ENCODE data around the gene ACTR10.
"Not testable (repeated sequence)": the region's sequence is repeated elsewhere in the genome, so short reads cannot be mapped to it uniquely, and the experiment has no call there.

Gene ACTR10

DNA sequence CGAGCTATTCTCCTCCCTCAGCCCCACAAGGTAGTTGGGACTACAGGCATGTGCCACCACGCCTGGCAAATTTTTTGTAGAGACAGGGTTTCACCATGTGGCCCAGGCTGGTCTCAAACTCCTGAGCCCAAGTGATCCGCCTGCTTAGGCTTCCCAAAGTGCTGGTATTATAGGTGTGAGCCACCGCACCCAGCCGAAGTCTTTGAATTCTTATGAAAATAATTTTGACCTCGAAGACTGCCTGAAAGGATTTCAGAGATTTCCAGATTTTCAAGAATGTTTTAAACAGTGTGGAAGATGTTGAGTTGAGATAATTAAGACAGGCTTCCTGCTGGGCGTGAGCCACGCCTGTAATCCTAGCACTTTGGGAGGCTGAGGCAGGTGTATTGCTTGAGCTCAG lies 49.7 kb downstream of the ACTR10 start:
- H3K27me3 ChIP-seq (ENCODE audit: control insufficient read depth in 2 of 2, insufficient read depth in 2 of 2, low read length in 2 of 2): no peaks in the 10 kb centered on the region
- H3K36me3 ChIP-seq (ENCODE audit: control insufficient read depth in 2 of 2, insufficient read depth in 2 of 2, low read length in 2 of 2): peaks cover 31 to 36% of the 10 kb centered on the region in 2 donors
- H3K4me1 ChIP-seq (ENCODE audit: control insufficient read depth in 2 of 2, insufficient read depth in 2 of 2, low read length in 2 of 2): peaks cover 7 to 11% of the 10 kb centered on the region in 2 donors
- no peak overlapping the region for H3K4me3 ChIP-seq (ENCODE audit: low read length in 2 of 2)
- no peaks in the 10 kb centered on the region for H3K9me3 ChIP-seq (ENCODE audit: control insufficient read depth in 2 of 2, low read length in 2 of 2)
- no peak overlapping the region for H3K9ac ChIP-seq (ENCODE audit: low read depth in 1 of 2, low read length in 2 of 2)
- H3K27ac ChIP-seq (ENCODE audit: low read depth in 2 of 2, low read length in 2 of 2): no peak overlapping the region

DNA sequence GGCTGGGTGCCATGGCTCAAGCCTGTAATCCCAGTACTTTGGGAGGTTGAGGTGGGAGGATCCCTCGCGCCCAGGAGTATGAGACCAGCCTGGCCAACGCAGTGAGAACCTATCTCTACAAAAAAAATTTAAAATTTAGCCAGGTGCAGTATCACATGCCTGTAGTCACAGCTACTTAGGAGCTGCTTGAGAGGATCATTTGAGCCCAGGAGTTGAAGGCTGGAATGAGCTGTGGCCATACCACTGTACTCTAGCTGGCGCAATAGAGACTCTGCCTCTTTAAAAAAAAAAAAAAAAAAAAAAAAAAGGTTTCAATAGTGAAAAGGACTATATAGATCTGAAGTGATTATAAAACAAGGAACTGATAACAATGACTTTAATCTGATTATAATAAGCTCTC lies 58.2 kb downstream of the ACTR10 start:
- no peak overlapping the region for H3K4me3 ChIP-seq (ENCODE audit: low read length in 2 of 2)
- H3K27ac ChIP-seq (ENCODE audit: low read depth in 2 of 2, low read length in 2 of 2): no peak overlapping the region
- no peak overlapping the region for H3K9ac ChIP-seq (ENCODE audit: low read depth in 1 of 2, low read length in 2 of 2)
- no peaks in the 10 kb centered on the region for H3K27me3 ChIP-seq (ENCODE audit: control insufficient read depth in 2 of 2, insufficient read depth in 2 of 2, low read length in 2 of 2)
- H3K9me3 ChIP-seq (ENCODE audit: control insufficient read depth in 2 of 2, low read length in 2 of 2): no peaks in the 10 kb centered on the region
- H3K4me1 ChIP-seq (ENCODE audit: control insufficient read depth in 2 of 2, insufficient read depth in 2 of 2, low read length in 2 of 2): no peaks in the 10 kb centered on the region
- H3K36me3 ChIP-seq (ENCODE audit: control insufficient read depth in 2 of 2, insufficient read depth in 2 of 2, low read length in 2 of 2): peaks cover 38 to 59% of the 10 kb centered on the region in 2 donors

DNA sequence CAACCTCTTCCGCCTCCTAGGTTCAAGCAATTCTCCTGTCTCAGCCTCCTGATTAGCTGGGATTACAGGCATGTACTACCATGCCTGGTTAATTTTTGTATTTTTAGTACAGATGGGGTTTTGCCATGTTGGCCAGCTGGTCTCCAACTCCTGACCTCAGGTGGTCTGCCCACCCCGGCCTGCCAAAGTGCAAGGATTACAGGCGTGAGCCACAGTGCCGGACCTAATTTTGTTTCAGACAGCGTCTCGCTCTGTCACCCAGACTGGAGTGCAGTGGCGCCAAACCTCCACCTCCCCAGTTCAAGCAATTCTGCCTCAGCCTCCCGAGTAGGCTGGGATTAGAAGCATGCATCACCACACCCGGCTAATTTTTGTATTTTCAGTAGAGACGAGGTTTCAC lies 62.1 kb downstream of the ACTR10 start:
- not testable (repeated sequence) for H3K4me1 ChIP-seq (ENCODE audit: control insufficient read depth in 2 of 2, insufficient read depth in 2 of 2, low read length in 2 of 2); H3K27me3 ChIP-seq (ENCODE audit: control insufficient read depth in 2 of 2, insufficient read depth in 2 of 2, low read length in 2 of 2); H3K9ac ChIP-seq (ENCODE audit: low read depth in 1 of 2, low read length in 2 of 2); H3K27ac ChIP-seq (ENCODE audit: low read depth in 2 of 2, low read length in 2 of 2); H3K9me3 ChIP-seq (ENCODE audit: control insufficient read depth in 2 of 2, low read length in 2 of 2); H3K4me3 ChIP-seq (ENCODE audit: low read length in 2 of 2)
- peaks cover 58 to 72% of the 10 kb centered on the region in 2 donors for H3K36me3 ChIP-seq (ENCODE audit: control insufficient read depth in 2 of 2, insufficient read depth in 2 of 2, low read length in 2 of 2)

DNA sequence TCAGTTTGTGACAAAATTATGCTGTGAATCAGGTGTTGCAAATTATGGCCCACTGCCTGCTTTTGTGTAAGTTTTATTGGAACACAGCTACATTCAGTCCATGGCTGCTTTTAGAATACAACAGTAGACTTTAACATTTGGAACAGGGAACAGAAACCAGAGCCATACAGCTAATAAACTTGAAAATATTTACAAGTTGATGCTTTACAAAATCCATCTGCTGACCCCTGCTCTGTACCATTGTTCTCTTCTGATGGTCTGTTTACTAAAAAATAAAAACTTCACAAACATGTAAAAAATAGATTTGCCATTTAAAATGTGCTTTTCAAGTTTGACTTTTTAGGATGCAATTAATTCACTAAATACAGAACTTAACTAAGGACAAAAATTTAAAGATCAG lies 65.5 kb downstream of the ACTR10 start:
- H3K36me3 ChIP-seq (ENCODE audit: control insufficient read depth in 2 of 2, insufficient read depth in 2 of 2, low read length in 2 of 2): peaks cover 62 to 73% of the 10 kb centered on the region in 2 donors

DNA sequence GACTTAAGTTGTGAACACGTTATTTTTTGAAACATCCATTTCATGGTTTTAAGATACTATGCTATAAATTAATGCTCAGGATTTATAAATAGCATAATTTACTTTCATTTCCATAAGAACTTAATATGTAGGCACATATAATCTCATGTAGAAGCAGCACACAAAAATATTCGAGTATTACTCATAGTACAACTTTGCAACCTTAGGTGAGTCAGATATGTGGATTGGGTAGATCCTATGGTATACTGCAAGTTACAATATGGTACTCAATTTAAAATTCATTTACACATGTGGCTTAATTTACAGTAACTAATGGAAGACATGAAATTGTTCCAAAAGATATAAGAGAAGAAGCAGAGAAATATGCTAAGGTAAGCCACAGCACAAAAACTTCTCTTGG lies 70.7 kb downstream of the ACTR10 start:
- no peaks in the 10 kb centered on the region for H3K9me3 ChIP-seq (ENCODE audit: control insufficient read depth in 2 of 2, low read length in 2 of 2)
- peaks cover 48 to 68% of the 10 kb centered on the region in 2 donors for H3K36me3 ChIP-seq (ENCODE audit: control insufficient read depth in 2 of 2, insufficient read depth in 2 of 2, low read length in 2 of 2)
- no peak overlapping the region for H3K9ac ChIP-seq (ENCODE audit: low read depth in 1 of 2, low read length in 2 of 2)
- no peak overlapping the region for H3K27ac ChIP-seq (ENCODE audit: low read depth in 2 of 2, low read length in 2 of 2)
- H3K4me1 ChIP-seq (ENCODE audit: control insufficient read depth in 2 of 2, insufficient read depth in 2 of 2, low read length in 2 of 2): no peaks in the 10 kb centered on the region
- no peaks in the 10 kb centered on the region for H3K27me3 ChIP-seq (ENCODE audit: control insufficient read depth in 2 of 2, insufficient read depth in 2 of 2, low read length in 2 of 2)
- no peak overlapping the region for H3K4me3 ChIP-seq (ENCODE audit: low read length in 2 of 2)

More for the DNA sequence above, 65.5 kb downstream of the ACTR10 start:
- H3K4me3 ChIP-seq (ENCODE audit: low read length in 2 of 2): no peak overlapping the region
- H3K9ac ChIP-seq (ENCODE audit: low read depth in 1 of 2, low read length in 2 of 2): no peak overlapping the region
- no peaks in the 10 kb centered on the region for H3K27me3 ChIP-seq (ENCODE audit: control insufficient read depth in 2 of 2, insufficient read depth in 2 of 2, low read length in 2 of 2)
- H3K27ac ChIP-seq (ENCODE audit: low read depth in 2 of 2, low read length in 2 of 2): no peak overlapping the region
- no peaks in the 10 kb centered on the region for H3K9me3 ChIP-seq (ENCODE audit: control insufficient read depth in 2 of 2, low read length in 2 of 2)
- no peaks in the 10 kb centered on the region for H3K4me1 ChIP-seq (ENCODE audit: control insufficient read depth in 2 of 2, insufficient read depth in 2 of 2, low read length in 2 of 2)

DNA sequence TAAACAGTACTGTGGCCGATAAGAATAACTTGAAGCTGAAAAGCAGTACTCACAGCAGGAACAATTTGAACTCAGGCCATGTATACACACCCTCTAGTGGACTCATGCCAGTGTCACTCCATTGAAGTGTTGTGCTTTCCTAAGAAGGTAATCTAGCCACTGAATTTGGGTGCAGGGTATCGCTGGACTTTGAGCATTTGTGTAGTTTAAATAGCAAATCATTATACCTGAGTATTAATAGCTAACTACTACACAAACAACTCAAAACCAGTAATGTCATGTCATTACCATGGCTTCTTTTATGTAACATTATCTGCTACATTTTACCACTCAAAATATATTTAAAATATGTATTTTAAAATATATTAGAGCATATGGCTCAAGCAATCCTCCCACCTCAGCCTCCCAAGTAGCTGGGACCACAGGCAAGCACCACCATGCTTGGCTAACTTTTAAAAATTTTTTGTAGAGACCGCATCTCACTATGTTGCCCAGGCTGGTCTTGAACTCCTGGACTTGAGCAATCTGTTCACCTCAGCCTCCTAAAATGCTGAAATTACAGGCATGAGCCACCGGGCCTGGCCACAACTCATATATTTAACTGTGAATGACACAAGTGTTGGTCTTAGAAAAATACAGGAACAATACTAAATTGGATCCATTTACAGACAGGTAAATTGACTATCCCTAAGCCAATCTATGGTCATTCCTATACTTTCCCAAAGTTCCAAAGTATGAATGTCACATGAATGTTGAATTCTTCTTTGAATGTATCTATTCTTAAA lies 72.8 kb downstream of the ACTR10 start:
- Histone ChIP-seq H3K4me3 (ENCODE audit: low read length in 2 of 2) (no peak overlapping the region), H3K27me3 (ENCODE audit: control insufficient read depth in 2 of 2, insufficient read depth in 2 of 2, low read length in 2 of 2) (no peaks in the 10 kb centered on the region), H3K9ac (ENCODE audit: low read depth in 1 of 2, low read length in 2 of 2) (no peak overlapping the region), H3K4me1 (ENCODE audit: control insufficient read depth in 2 of 2, insufficient read depth in 2 of 2, low read length in 2 of 2) (peaks cover 0 to 3% of the 10 kb centered on the region in 2 donors), H3K9me3 (ENCODE audit: control insufficient read depth in 2 of 2, low read length in 2 of 2) (no peaks in the 10 kb centered on the region), H3K36me3 (ENCODE audit: control insufficient read depth in 2 of 2, insufficient read depth in 2 of 2, low read length in 2 of 2) (peaks cover 45 to 54% of the 10 kb centered on the region in 2 donors), H3K27ac (ENCODE audit: low read depth in 2 of 2, low read length in 2 of 2) (no peak overlapping the region)

DNA sequence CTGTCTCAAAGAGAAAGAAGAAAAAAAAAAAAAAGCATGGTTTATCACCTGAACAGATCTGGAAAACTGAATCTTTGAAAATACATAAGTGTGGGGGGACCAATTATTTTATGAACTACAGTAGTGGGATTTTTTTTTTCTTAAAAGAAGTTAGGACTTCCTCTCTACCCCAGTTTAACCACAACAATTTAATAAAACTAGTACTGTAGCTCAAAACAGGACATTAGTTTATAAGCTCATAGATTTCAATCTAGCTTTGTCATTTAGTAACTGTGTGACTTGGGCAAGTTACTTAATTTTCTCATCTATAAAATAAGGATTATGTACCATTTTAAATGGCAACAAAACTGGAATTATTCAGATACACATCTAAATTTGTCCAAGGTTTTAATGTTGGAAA lies 74.9 kb downstream of the ACTR10 start:
- Histone ChIP-seq H3K27me3 (ENCODE audit: control insufficient read depth in 2 of 2, insufficient read depth in 2 of 2, low read length in 2 of 2) (no peaks in the 10 kb centered on the region), H3K27ac (ENCODE audit: low read depth in 2 of 2, low read length in 2 of 2) (no peak overlapping the region), H3K36me3 (ENCODE audit: control insufficient read depth in 2 of 2, insufficient read depth in 2 of 2, low read length in 2 of 2) (peaks cover 37 to 42% of the 10 kb centered on the region in 2 donors), H3K9me3 (ENCODE audit: control insufficient read depth in 2 of 2, low read length in 2 of 2) (no peaks in the 10 kb centered on the region), H3K9ac (ENCODE audit: low read depth in 1 of 2, low read length in 2 of 2) (no peak overlapping the region), H3K4me3 (ENCODE audit: low read length in 2 of 2) (no peak overlapping the region), H3K4me1 (ENCODE audit: control insufficient read depth in 2 of 2, insufficient read depth in 2 of 2, low read length in 2 of 2) (peaks cover 0 to 3% of the 10 kb centered on the region in 2 donors)

DNA sequence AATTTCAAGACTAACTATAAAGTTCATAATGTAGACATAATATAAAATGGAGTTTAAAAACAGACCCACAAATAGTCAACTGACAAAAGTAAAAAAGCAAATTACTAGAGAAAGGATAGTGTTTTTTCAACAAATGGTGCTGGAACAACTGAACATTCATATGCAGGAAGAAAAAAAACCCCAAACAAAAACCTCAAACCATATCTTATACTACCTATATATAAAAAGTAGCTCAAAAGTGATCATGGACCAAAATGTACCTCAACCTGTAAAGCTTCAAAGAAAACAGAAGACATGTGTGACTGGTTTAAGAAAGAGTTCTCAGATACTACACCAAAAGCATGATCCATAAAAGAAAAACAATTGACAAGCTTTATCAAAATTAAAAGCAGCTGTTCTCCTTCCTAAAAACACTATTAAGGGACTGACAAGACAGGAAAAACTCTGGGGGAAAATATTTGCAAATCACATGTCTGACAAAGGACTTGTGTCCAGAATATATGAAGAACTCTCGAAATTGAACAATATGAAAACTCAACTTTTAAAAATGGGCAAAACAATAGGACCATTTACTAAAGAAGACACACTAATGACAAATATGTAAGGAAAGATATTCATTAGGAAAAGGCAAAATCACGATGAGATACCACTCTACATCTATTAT lies 75.7 kb downstream of the ACTR10 start:
- H3K36me3 ChIP-seq (ENCODE audit: control insufficient read depth in 2 of 2, insufficient read depth in 2 of 2, low read length in 2 of 2): peaks cover 30 to 35% of the 10 kb centered on the region in 2 donors
- H3K27me3 ChIP-seq (ENCODE audit: control insufficient read depth in 2 of 2, insufficient read depth in 2 of 2, low read length in 2 of 2): no peaks in the 10 kb centered on the region
- H3K9me3 ChIP-seq (ENCODE audit: control insufficient read depth in 2 of 2, low read length in 2 of 2): no peaks in the 10 kb centered on the region
- no peak overlapping the region for H3K4me3 ChIP-seq (ENCODE audit: low read length in 2 of 2)
- no peak overlapping the region for H3K27ac ChIP-seq (ENCODE audit: low read depth in 2 of 2, low read length in 2 of 2)
- peaks cover 0 to 3% of the 10 kb centered on the region in 2 donors for H3K4me1 ChIP-seq (ENCODE audit: control insufficient read depth in 2 of 2, insufficient read depth in 2 of 2, low read length in 2 of 2)
- no peak overlapping the region for H3K9ac ChIP-seq (ENCODE audit: low read depth in 1 of 2, low read length in 2 of 2)

DNA sequence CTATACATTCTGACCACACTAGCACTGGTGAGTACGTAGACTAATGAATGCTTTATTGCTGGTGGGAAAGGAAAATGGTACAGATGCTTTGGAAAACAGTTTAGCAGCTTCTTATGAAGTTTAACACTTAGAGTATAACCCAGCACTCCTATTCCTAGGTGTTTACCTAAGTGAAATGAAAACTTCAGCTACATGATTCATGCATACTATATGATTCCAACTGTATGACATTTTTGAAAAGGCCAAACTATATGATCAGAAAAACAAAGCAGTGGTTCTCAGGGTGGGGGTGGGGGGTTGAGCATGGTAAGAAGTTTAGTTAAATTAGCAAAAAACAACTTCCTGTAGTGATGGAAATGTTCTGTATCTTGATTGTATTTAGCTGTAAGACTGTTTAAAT lies 76.3 kb downstream of the ACTR10 start:
- peaks cover 0 to 3% of the 10 kb centered on the region in 2 donors for H3K4me1 ChIP-seq (ENCODE audit: control insufficient read depth in 2 of 2, insufficient read depth in 2 of 2, low read length in 2 of 2)
- H3K9me3 ChIP-seq (ENCODE audit: control insufficient read depth in 2 of 2, low read length in 2 of 2): no peaks in the 10 kb centered on the region
- H3K36me3 ChIP-seq (ENCODE audit: control insufficient read depth in 2 of 2, insufficient read depth in 2 of 2, low read length in 2 of 2): peaks cover 26 to 31% of the 10 kb centered on the region in 2 donors
- H3K9ac ChIP-seq (ENCODE audit: low read depth in 1 of 2, low read length in 2 of 2): no peak overlapping the region
- H3K4me3 ChIP-seq (ENCODE audit: low read length in 2 of 2): no peak overlapping the region
- H3K27me3 ChIP-seq (ENCODE audit: control insufficient read depth in 2 of 2, insufficient read depth in 2 of 2, low read length in 2 of 2): no peaks in the 10 kb centered on the region
- no peak overlapping the region for H3K27ac ChIP-seq (ENCODE audit: low read depth in 2 of 2, low read length in 2 of 2)

DNA sequence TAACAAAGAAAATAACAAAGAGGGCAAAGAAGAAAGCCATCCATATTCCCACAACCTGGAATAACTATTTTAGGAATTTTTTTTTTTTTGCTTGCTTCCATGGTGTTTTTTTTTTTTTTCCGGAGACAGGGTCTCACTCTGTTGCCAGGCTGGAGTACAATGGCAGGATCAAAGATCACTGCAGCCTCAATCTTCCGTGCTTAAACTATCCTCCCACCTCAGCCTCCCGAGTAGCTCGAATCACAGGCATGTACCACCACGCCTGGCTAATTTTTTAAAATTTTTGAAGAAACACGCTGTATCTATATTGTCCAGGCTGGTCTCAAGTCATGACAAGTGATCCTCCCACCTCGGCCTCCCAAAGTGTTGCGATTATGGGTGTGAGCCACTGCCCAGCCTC lies 78.2 kb downstream of the ACTR10 start:
- Histone ChIP-seq H3K36me3 (ENCODE audit: control insufficient read depth in 2 of 2, insufficient read depth in 2 of 2, low read length in 2 of 2) (peaks cover 23 to 30% of the 10 kb centered on the region in 2 donors), H3K4me1 (ENCODE audit: control insufficient read depth in 2 of 2, insufficient read depth in 2 of 2, low read length in 2 of 2) (peaks cover 4 to 5% of the 10 kb centered on the region in 2 donors)

More for the DNA sequence above, 78.2 kb downstream of the ACTR10 start:
- H3K9ac ChIP-seq (ENCODE audit: low read depth in 1 of 2, low read length in 2 of 2): no peak overlapping the region
- no peak overlapping the region for H3K27ac ChIP-seq (ENCODE audit: low read depth in 2 of 2, low read length in 2 of 2)
- H3K4me3 ChIP-seq (ENCODE audit: low read length in 2 of 2): no peak overlapping the region
- H3K9me3 ChIP-seq (ENCODE audit: control insufficient read depth in 2 of 2, low read length in 2 of 2): no peaks in the 10 kb centered on the region
- H3K27me3 ChIP-seq (ENCODE audit: control insufficient read depth in 2 of 2, insufficient read depth in 2 of 2, low read length in 2 of 2): no peaks in the 10 kb centered on the region
